8988T (cell line): ENCODE measurements around the gene PSMD13.

ENCODE experiments used
- DNase-seq: peaks from one replicate; pipeline ENCODE4 v3.0.0; 2011

Gene PSMD13

GRCh38 chr11:290621-291231 is 54.0 kb downstream of the PSMD13 start:
- peak; percentile 36 for DNase-seq

- peak; percentile 34 for DNase-seq
Measured at GRCh38 chr11:291281-292210, 54.8 kb downstream of the PSMD13 start.

- DNase-seq = peak; percentile 33
Measured at GRCh38 chr11:292211-293121, 55.7 kb downstream of the PSMD13 start.

GRCh38 chr11:293271-293851 is 56.6 kb downstream of the PSMD13 start:
- DNase-seq = peak; percentile 11

GRCh38 chr11:293852-294661 is 57.3 kb downstream of the PSMD13 start:
- peak; percentile 14 for DNase-seq

- DNase-seq = no peak
Measured at GRCh38 chr11:294780-295179, 58.0 kb downstream of the PSMD13 start.

GRCh38 chr11:295351-296170 is 58.8 kb downstream of the PSMD13 start:
- DNase-seq = no peak

GRCh38 chr11:296171-297050 is 59.6 kb downstream of the PSMD13 start:
- DNase-seq = no peak

- no peak for DNase-seq
Measured at GRCh38 chr11:297051-297585, 60.3 kb downstream of the PSMD13 start.

GRCh38 chr11:297586-298405 is 61.0 kb downstream of the PSMD13 start:
- no peak for DNase-seq

GRCh38 chr11:298406-299065 is 61.8 kb downstream of the PSMD13 start:
- no peak for DNase-seq

GRCh38 chr11:299081-299891 is 62.5 kb downstream of the PSMD13 start, which contains the start of gene IFITM5:
Gene IFITM5 (minus strand): TSS chr11:299526. CDS start chr11:299490, 36 bp downstream.
- DNase-seq = no peak

GRCh38 chr11:299951-300735 is 63.4 kb downstream of the PSMD13 start:
- no peak for DNase-seq
